ENCODE results near the gene GUCY1A1. TPM values are rescaled to one million over a fixed set of nuclear protein-coding genes. Genes with fewer than 3 reads are reported as not detected.

Gene GUCY1A1
- total RNA-seq, 1 donor from 2014 or later: 43.0 TPM

GRCh38 chr4:155773196-155773800 lies 106.7 kb downstream of the GUCY1A1 start:
- no peak for DNase-seq
- intact Hi-C loops (cut with micrococcal nuclease): no loop called here
- Histone ChIP-seq H3K27ac (replicated peaks) (peak overlapping the region; percentile 70), H3K27me3 (ENCODE audit: low read depth) (no peaks in the 10 kb centered on the region), H3K4me3 (no peak overlapping the region), H3K36me3 (peaks cover 17% of the 10 kb centered on the region), H3K9me3 (replicated peaks) (no peaks in the 10 kb centered on the region), H3K4me1 (peaks cover 49% of the 10 kb centered on the region)
- no peak for TF ChIP-seq CTCF (IDR thresholded peaks at IDR 0.05; ENCODE audit: borderline replicate concordance)

GRCh38 chr4:155774033-155774432 lies 107.4 kb downstream of the GUCY1A1 start:
- peak; percentile 22 for DNase-seq
- TF ChIP-seq CTCF (IDR thresholded peaks at IDR 0.05; ENCODE audit: borderline replicate concordance): no peak
- H3K4me1 ChIP-seq: peaks cover 50% of the 10 kb centered on the region
- no peaks in the 10 kb centered on the region for H3K9me3 ChIP-seq (replicated peaks)
- peak overlapping the region; percentile 70 for H3K27ac ChIP-seq (replicated peaks)
- intact Hi-C loops (cut with micrococcal nuclease): no loop called here
- H3K36me3 ChIP-seq: peaks cover 17% of the 10 kb centered on the region
- no peaks in the 10 kb centered on the region for H3K27me3 ChIP-seq (ENCODE audit: low read depth)
- H3K4me3 ChIP-seq: no peak overlapping the region

GRCh38 chr4:155777971-155778735 lies 111.5 kb downstream of the GUCY1A1 start:
- H3K9me3 ChIP-seq (replicated peaks): no peaks in the 10 kb centered on the region
- peaks cover 23% of the 10 kb centered on the region for H3K36me3 ChIP-seq
- intact Hi-C loops (cut with micrococcal nuclease): no loop called here
- no peak overlapping the region for H3K4me3 ChIP-seq
- H3K4me1 ChIP-seq: peaks cover 51% of the 10 kb centered on the region
- H3K27ac ChIP-seq (replicated peaks): peak overlapping the region; percentile 65
- no peak for TF ChIP-seq CTCF (IDR thresholded peaks at IDR 0.05; ENCODE audit: borderline replicate concordance)
- no peak for DNase-seq
- no peaks in the 10 kb centered on the region for H3K27me3 ChIP-seq (ENCODE audit: low read depth)

GRCh38 chr4:155780775-155781174 lies 114.1 kb downstream of the GUCY1A1 start:
- intact Hi-C loops (cut with micrococcal nuclease): loop anchor here (10.0 kb wide), 1 partner anchor 376 kb away; no protein-coding TSS in a partner anchor
- no peak for TF ChIP-seq CTCF (IDR thresholded peaks at IDR 0.05; ENCODE audit: borderline replicate concordance)
- H3K4me3 ChIP-seq: no peak overlapping the region
- peak overlapping the region; percentile 10 for H3K27ac ChIP-seq (replicated peaks)
- no peaks in the 10 kb centered on the region for H3K27me3 ChIP-seq (ENCODE audit: low read depth)
- DNase-seq: no peak
- peaks cover 12% of the 10 kb centered on the region for H3K36me3 ChIP-seq
- H3K9me3 ChIP-seq (replicated peaks): no peaks in the 10 kb centered on the region
- H3K4me1 ChIP-seq: peaks cover 61% of the 10 kb centered on the region

- H3K9me3 ChIP-seq (replicated peaks): no peaks in the 10 kb centered on the region
- H3K4me3 ChIP-seq: no peak overlapping the region
- H3K4me1 ChIP-seq: peaks cover 64% of the 10 kb centered on the region
- no peak for TF ChIP-seq CTCF (IDR thresholded peaks at IDR 0.05; ENCODE audit: borderline replicate concordance)
- intact Hi-C loops (cut with micrococcal nuclease): loop anchor here (10.0 kb wide), 1 partner anchor 377 kb away; no protein-coding TSS in a partner anchor
- H3K27me3 ChIP-seq (ENCODE audit: low read depth): no peaks in the 10 kb centered on the region
- DNase-seq: no peak
- H3K36me3 ChIP-seq: peaks cover 12% of the 10 kb centered on the region
- H3K27ac ChIP-seq (replicated peaks): peak overlapping the region; percentile 10
Observed at GRCh38 chr4:155781249-155781831, 114.7 kb downstream of the GUCY1A1 start.

Other genes starting within 250 kb of the GUCY1A1 start
- 12.6 TPM for gene GUCY1B1, start 92.2 kb downstream of the GUCY1A1 start, total RNA-seq
- not detected for gene ASIC5, start 199.4 kb downstream of the GUCY1A1 start, total RNA-seq
- gene TDO2, start 236.8 kb downstream of the GUCY1A1 start, total RNA-seq: not detected

Data from left ventricle myocardium inferior (tissue), 1 donor.